ENCODE data around the gene LHFPL5.

LHFPL5 gene

DNA sequence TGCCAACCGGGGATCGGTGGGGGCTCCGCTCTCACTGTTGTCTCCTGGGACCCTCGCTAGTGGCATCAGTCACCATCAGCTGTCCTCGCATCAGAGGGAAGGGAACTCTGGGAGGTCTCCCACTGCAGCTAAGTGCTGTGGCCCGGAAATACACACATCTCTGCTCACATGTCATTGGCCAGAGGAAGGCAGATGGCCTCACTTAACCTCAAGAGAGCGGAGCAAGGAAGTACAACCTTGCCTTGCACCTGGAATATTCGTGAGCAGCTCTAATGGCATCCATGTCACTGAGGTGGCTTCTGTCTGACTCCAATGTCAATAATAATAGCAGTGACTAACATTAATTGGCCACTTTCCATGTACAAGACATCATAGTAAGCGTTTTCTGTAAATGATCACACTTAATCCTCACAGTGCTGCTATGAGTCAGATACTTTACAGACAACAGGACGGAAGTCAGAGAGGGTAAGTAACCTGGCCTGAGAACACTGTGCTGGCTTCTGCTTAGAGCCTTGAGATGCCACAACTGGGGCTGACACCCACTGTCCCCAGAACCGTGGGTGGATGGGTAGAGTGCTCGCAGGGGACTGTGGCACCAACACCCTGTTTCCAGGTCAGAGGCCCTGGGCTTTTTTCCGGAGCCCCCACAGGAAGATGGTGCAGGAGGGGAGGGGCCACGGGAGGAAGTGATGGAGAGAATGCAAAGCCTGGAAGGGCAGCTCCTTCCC, 6.0 kb downstream of the LHFPL5 start:
- Mint-ChIP-seq H3K9me3 (ENCODE audit: low read depth) (no peaks in the 10 kb centered on the region), H3K4me3 (no peak overlapping the region), H3K27ac (no peak overlapping the region), H3K27me3 (peaks cover 15% of the 10 kb centered on the region), H3K4me1 (ENCODE audit: low read depth) (peaks cover 2% of the 10 kb centered on the region), H3K36me3 (no peaks in the 10 kb centered on the region)

GRCh38 chr6:35811699-35811995, 6.5 kb downstream of the LHFPL5 start:
- peaks cover 2% of the 10 kb centered on the region for H3K4me1 Mint-ChIP-seq (ENCODE audit: low read depth)
- no peaks in the 10 kb centered on the region for H3K36me3 Mint-ChIP-seq
- H3K27ac Mint-ChIP-seq = no peak overlapping the region
- H3K9me3 Mint-ChIP-seq (ENCODE audit: low read depth) = no peaks in the 10 kb centered on the region
- H3K27me3 Mint-ChIP-seq = peaks cover 12% of the 10 kb centered on the region
- H3K4me3 Mint-ChIP-seq = no peak overlapping the region

DNA sequence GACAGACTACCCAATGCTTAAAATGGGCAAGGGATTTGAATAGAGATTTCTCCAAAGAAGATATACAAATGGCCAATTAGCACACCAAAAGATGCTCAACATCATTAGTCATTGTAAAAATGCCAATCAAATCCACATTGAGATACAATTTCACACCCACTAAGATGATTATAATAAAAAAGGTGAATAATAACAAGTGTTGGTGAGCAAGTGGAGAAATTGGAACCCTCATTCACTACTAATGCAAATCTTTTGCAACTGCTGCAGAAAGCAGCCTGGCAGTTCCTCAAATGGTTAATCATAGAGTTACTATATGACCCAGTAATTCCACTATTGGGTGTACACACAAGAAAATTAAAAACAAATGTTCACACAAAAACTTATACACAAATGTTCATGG, 12.4 kb downstream of the LHFPL5 start:
- Mint-ChIP-seq H3K36me3 (no peaks in the 10 kb centered on the region), H3K4me3 (no peak overlapping the region), H3K9me3 (ENCODE audit: low read depth) (no peaks in the 10 kb centered on the region), H3K27me3 (no peaks in the 10 kb centered on the region), H3K27ac (no peak overlapping the region), H3K4me1 (ENCODE audit: low read depth) (no peaks in the 10 kb centered on the region)

DNA sequence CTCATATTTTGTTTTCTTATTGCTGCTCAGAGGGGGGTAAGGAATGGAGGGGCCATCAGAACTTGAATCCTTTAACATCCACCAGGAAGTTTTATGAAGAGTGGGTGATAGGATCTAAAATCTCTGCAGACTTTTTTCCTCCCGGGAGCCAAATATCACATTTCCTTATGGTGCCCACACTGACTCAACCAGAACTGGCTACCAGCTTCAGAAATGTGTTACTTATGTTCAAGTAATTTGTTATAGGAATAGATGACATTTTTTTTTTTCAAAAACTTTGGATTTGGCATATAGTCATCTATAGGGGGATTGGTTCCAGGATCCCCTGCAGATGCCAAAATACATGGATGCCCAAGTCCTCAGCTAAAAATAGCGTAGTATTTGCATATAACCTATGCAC, 18.4 kb downstream of the LHFPL5 start:
- Mint-ChIP-seq H3K4me1 (ENCODE audit: low read depth) (no peaks in the 10 kb centered on the region), H3K36me3 (no peaks in the 10 kb centered on the region), H3K4me3 (no peak overlapping the region)

GRCh38 chr6:35824552-35825192, 19.5 kb downstream of the LHFPL5 start:
- no peak overlapping the region for H3K27ac Mint-ChIP-seq
- no peaks in the 10 kb centered on the region for H3K36me3 Mint-ChIP-seq
- no peak overlapping the region for H3K4me3 Mint-ChIP-seq
- H3K4me1 Mint-ChIP-seq (ENCODE audit: low read depth) = no peaks in the 10 kb centered on the region
- peaks cover 5% of the 10 kb centered on the region for H3K27me3 Mint-ChIP-seq
- H3K9me3 Mint-ChIP-seq (ENCODE audit: low read depth) = no peaks in the 10 kb centered on the region

More for the DNA sequence above, 18.4 kb downstream of the LHFPL5 start:
- Mint-ChIP-seq H3K9me3 (ENCODE audit: low read depth) (no peaks in the 10 kb centered on the region), H3K27ac (no peak overlapping the region), H3K27me3 (peaks cover 5% of the 10 kb centered on the region)

GRCh38 chr6:35829306-35829705, 24.2 kb downstream of the LHFPL5 start:
- H3K4me3 Mint-ChIP-seq = no peak overlapping the region
- no peaks in the 10 kb centered on the region for H3K9me3 Mint-ChIP-seq (ENCODE audit: low read depth)
- no peak overlapping the region for H3K27ac Mint-ChIP-seq
- peaks cover 9% of the 10 kb centered on the region for H3K36me3 Mint-ChIP-seq
- no peaks in the 10 kb centered on the region for H3K4me1 Mint-ChIP-seq (ENCODE audit: low read depth)
- H3K27me3 Mint-ChIP-seq = peaks cover 5% of the 10 kb centered on the region

DNA sequence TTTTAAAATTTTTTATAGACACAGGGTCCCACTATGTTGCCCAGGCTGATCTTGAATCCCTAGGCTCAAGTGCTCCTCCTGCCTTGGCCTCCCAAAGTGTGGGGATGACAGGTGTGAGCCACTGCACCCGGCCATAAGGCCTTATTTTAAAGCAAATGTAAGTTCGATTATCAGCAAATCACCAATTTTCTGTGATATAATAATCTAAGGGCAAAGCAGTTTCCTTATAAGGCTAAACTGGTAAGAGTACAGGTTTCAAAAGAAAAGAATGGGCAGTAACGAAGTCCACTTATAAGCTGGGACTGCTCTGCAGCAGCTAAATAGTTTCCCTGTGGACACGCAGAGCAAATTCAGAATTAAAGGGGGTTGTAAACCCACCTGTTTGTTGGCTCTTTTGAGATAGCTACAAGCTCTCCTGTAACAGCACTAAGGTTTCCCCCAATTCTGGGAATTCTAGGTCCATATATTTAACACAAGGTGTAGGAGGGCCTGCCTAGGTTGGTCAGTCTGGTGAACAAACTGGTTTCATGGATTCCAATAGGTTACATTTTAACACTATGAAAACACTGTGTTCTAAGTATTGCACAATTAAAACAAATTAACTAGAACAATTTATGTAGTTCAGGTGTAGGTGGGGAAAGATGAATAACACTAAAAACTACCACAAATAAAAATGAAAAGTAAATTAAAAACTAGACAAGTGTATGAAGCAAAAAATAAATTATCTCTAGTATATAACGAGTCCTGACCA, 26.3 kb downstream of the LHFPL5 start:
- H3K27me3 Mint-ChIP-seq = peaks cover 2% of the 10 kb centered on the region
- no peak overlapping the region for H3K4me3 Mint-ChIP-seq
- H3K27ac Mint-ChIP-seq = no peak overlapping the region
- peaks cover 12% of the 10 kb centered on the region for H3K36me3 Mint-ChIP-seq
- no peaks in the 10 kb centered on the region for H3K4me1 Mint-ChIP-seq (ENCODE audit: low read depth)
- H3K9me3 Mint-ChIP-seq (ENCODE audit: low read depth) = no peaks in the 10 kb centered on the region

DNA sequence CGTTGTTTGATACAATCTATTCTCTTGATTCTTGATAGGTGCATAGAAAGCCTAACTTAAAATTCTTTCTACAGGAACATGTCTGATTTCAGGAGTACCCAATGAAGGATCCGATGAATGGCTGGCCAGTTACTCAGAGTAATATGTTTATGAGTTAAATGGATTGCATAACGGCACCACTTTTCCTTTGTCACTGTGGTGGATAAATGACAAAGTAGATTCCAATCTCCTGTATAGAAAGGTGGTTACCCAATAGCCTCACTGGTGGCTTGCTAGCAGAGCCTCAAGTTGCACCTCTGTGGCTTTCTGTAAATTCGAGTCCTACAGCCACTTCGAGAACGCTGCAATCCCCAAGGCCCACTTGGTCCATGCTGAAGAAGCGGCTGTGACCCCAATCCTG, 28.4 kb downstream of the LHFPL5 start:
- Mint-ChIP-seq H3K36me3 (peaks cover 19% of the 10 kb centered on the region), H3K27ac (no peak overlapping the region), H3K27me3 (no peaks in the 10 kb centered on the region), H3K9me3 (ENCODE audit: low read depth) (no peaks in the 10 kb centered on the region), H3K4me3 (no peak overlapping the region), H3K4me1 (ENCODE audit: low read depth) (no peaks in the 10 kb centered on the region)

GRCh38 chr6:35839019-35839418, 33.9 kb downstream of the LHFPL5 start:
- Mint-ChIP-seq H3K4me3 (no peak overlapping the region), H3K27ac (no peak overlapping the region), H3K4me1 (ENCODE audit: low read depth) (no peaks in the 10 kb centered on the region), H3K36me3 (peaks cover 15% of the 10 kb centered on the region), H3K27me3 (no peaks in the 10 kb centered on the region), H3K9me3 (ENCODE audit: low read depth) (no peaks in the 10 kb centered on the region)

DNA sequence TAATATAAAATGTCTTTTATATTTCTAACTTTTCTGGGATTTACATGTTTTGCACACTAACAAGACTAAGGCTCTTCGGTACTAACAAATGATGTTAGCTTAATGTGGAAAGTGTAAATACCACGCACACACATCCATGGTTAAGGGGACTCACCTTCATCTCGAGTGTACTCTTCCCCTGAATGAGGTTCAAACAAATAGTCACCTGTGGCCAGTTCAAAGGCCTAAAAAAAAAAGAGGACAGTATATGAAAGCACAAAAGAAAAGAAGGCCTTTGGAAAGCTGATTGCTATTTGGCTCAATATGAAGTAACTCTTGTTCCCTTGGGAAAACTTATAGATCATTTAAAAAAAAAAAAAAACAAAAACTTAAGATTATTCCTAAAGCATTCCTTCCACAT, 37.2 kb downstream of the LHFPL5 start:
- no peak overlapping the region for H3K27ac Mint-ChIP-seq
- peaks cover 14% of the 10 kb centered on the region for H3K36me3 Mint-ChIP-seq
- no peak overlapping the region for H3K4me3 Mint-ChIP-seq
- no peaks in the 10 kb centered on the region for H3K9me3 Mint-ChIP-seq (ENCODE audit: low read depth)
- no peaks in the 10 kb centered on the region for H3K27me3 Mint-ChIP-seq
- no peaks in the 10 kb centered on the region for H3K4me1 Mint-ChIP-seq (ENCODE audit: low read depth)

- no peaks in the 10 kb centered on the region for H3K27me3 Mint-ChIP-seq
- no peak overlapping the region for H3K4me3 Mint-ChIP-seq
- no peak overlapping the region for H3K27ac Mint-ChIP-seq
- H3K4me1 Mint-ChIP-seq (ENCODE audit: low read depth) = no peaks in the 10 kb centered on the region
- H3K36me3 Mint-ChIP-seq = peaks cover 17% of the 10 kb centered on the region
- no peaks in the 10 kb centered on the region for H3K9me3 Mint-ChIP-seq (ENCODE audit: low read depth)
These were observed 39.1 kb downstream of the LHFPL5 start for GRCh38 chr6:35844290-35844689.

GRCh38 chr6:35850208-35850607, 45.1 kb downstream of the LHFPL5 start:
- Mint-ChIP-seq H3K4me1 (ENCODE audit: low read depth) (no peaks in the 10 kb centered on the region), H3K27me3 (no peaks in the 10 kb centered on the region), H3K27ac (no peak overlapping the region), H3K36me3 (peaks cover 35% of the 10 kb centered on the region), H3K9me3 (ENCODE audit: low read depth) (no peaks in the 10 kb centered on the region), H3K4me3 (no peak overlapping the region)

GRCh38 chr6:35852994-35853393, 47.8 kb downstream of the LHFPL5 start:
- no peaks in the 10 kb centered on the region for H3K27me3 Mint-ChIP-seq
- H3K4me1 Mint-ChIP-seq (ENCODE audit: low read depth) = no peaks in the 10 kb centered on the region
- H3K9me3 Mint-ChIP-seq (ENCODE audit: low read depth) = no peaks in the 10 kb centered on the region
- no peak overlapping the region for H3K4me3 Mint-ChIP-seq
- H3K27ac Mint-ChIP-seq = no peak overlapping the region
- peaks cover 41% of the 10 kb centered on the region for H3K36me3 Mint-ChIP-seq

DNA sequence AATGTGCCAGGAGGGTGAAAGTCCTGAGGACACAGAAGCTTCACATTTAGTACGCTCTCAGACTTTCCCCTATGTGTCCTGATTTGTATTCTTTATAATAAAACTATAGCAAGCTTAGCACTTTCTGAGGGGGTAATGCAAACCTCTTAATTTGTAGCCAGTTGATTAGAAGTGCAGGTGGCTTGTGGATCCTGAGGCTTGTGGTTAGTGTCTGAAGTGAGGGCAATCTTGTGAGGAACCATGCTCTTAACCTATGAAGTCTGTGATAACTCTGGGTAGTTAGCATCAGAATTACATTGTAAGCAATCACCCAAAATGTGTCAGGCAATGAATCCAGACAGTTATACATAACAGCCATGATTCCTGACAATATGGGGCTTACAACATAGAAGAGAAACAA, 51.1 kb downstream of the LHFPL5 start:
- Mint-ChIP-seq H3K4me1 (ENCODE audit: low read depth) (no peaks in the 10 kb centered on the region), H3K9me3 (ENCODE audit: low read depth) (no peaks in the 10 kb centered on the region), H3K27ac (no peak overlapping the region), H3K36me3 (peaks cover 43% of the 10 kb centered on the region), H3K27me3 (no peaks in the 10 kb centered on the region), H3K4me3 (no peak overlapping the region)

DNA sequence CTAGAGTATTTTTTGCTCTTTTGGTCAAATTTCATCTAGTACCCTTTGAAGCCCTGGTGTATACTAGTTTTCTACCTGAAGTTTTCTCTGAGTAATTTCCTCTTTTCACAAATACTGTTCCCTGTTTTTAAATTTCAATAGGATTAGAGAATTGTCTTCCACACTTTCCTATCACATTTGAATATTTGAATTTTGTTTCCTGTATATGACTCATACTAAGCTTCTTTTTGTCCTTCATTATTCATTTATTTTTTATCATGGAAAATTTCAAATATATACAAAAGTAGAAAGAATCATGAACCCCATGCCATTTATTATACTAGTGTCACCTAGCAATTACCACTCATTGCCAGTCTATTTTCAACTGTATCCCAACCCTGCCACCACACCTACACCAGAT, 52.7 kb downstream of the LHFPL5 start:
- H3K27me3 Mint-ChIP-seq = no peaks in the 10 kb centered on the region
- no peak overlapping the region for H3K27ac Mint-ChIP-seq
- H3K4me1 Mint-ChIP-seq (ENCODE audit: low read depth) = no peaks in the 10 kb centered on the region
- H3K9me3 Mint-ChIP-seq (ENCODE audit: low read depth) = no peaks in the 10 kb centered on the region
- H3K36me3 Mint-ChIP-seq = peaks cover 45% of the 10 kb centered on the region
- H3K4me3 Mint-ChIP-seq = no peak overlapping the region
